Measurements from ENCODE around the gene SGF29. TPM values are rescaled to one million over a fixed set of nuclear protein-coding genes. Genes with fewer than 3 reads are reported as not detected.

SGF29 gene
- total and polyA plus RNA-seq, 9 of the 15 experiments (the other 6 are each of a cell fraction or from before 2014, with no cell fraction given), result 2.6 to 36.1 (median 21.2) TPM

GRCh38 chr16:28580726-28581315 is 27.1 kb downstream of the SGF29 start (continued):
- TF ChIP-seq, protein P1, sequence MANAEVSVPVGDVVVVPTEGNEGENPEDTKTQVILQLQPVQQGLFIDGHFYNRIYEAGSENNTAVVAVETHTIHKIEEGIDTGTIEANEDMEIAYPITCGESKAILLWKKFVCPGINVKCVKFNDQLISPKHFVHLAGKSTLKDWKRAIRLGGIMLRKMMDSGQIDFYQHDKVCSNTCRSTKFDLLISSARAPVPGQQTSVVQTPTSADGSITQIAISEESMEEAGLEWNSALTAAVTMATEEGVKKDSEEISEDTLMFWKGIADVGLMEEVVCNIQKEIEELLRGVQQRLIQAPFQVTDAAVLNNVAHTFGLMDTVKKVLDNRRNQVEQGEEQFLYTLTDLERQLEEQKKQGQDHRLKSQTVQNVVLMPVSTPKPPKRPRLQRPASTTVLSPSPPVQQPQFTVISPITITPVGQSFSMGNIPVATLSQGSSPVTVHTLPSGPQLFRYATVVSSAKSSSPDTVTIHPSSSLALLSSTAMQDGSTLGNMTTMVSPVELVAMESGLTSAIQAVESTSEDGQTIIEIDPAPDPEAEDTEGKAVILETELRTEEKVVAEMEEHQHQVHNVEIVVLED (CRISPR knock-in tag; IDR thresholded peaks at IDR 0.05), result no peak
- no peak for TF ChIP-seq CBFA2T3 (IDR thresholded peaks at IDR 0.05)

GRCh38 chr16:28585674-28586073 is 32.0 kb downstream of the SGF29 start:
- in situ Hi-C loops (cut with MboI) (no loop called here), intact Hi-C loops (cut with micrococcal nuclease) (no loop called here)
- TF ChIP-seq POLR2AphosphoS5 (IDR thresholded peaks at IDR 0.05; ENCODE audit: control insufficient read depth, insufficient read depth, low read depth, low read length), result no peak
- TF ChIP-seq NFIC (IDR thresholded peaks at IDR 0.05), result peak; percentile 58
- ATAC-seq, result no peak
- Histone ChIP-seq H3K27me3 (ENCODE audit: control insufficient read depth in 2 of 2, insufficient read depth in 2 of 2, low read length in 2 of 2) (no peaks in the 10 kb centered on the region), H4K20me1 (replicated peaks; ENCODE audit: control insufficient read depth, insufficient read depth, low read length) (no peaks in the 10 kb centered on the region), H2AFZ (ENCODE audit: low read depth, low read length) (no peak overlapping the region), H3K9me3 (replicated peaks; ENCODE audit: control insufficient read depth, insufficient read depth, low read depth, low read length) (no peaks in the 10 kb centered on the region), H3K36me3 (ENCODE audit: control insufficient read depth, insufficient read depth, low read length) (peaks cover 49% of the 10 kb centered on the region; the same call in 2 of the 3 replicates), H3K4me3 (no peak overlapping the region), H3K27ac (ENCODE audit: extremely low read depth, low read depth, low read length) (no peak overlapping the region), H3K79me2 (ENCODE audit: control insufficient read depth, insufficient read depth, low read length) (no peaks in the 10 kb centered on the region), H3K4me2 (ENCODE audit: insufficient read depth, low read length) (no peak overlapping the region), H3K4me1 (replicated peaks in 1 of 2; ENCODE audit: control insufficient read depth in 2 of 2, insufficient read depth in 2 of 2, low read length in 2 of 2) (no peaks in the 10 kb centered on the region), H3K9me1 (ENCODE audit: control insufficient read depth, insufficient read depth, low read length) (no peaks in the 10 kb centered on the region), H3K9ac (ENCODE audit: insufficient read depth in 1 of 2, low read depth in 2 of 2, low read length in 2 of 2) (peak overlapping the region in 1 of 2 experiments; percentile 45; a peak in 1 of 4 replicates)
- no peak for DNase-seq (ENCODE audit: extremely low read depth in 1 of 4, low spot score in 3 of 4)
- CTCF ChIA-PET (ENCODE audit: low intra/inter-chr PET ratio), result no interaction called here
- 85% methylated on average over 9 of the region's 11 CpGs for WGBS (ENCODE audit: insufficient coverage, low coverage, missing lambda C conversion rate)
- POLR2A ChIA-PET, result interaction anchor here (0.7 kb wide), 1 partner anchor 18 kb away, joined by 3 read pairs; no protein-coding TSS in a partner anchor
- no peak for FAIRE-seq
- BruUV-seq (replicated peaks), result no TSS peak
